Fibroblast of lung (primary cell): ENCODE measurements around the gene MED15.

Experiments used
- CTCF ChIP-seq, 2 donors: IDR thresholded peaks in 1 of 2; conservative IDR thresholded peaks in 1 of 2; 1 replicate in 1 of 2; 2 replicates in 1 of 2; pipeline ENCODE4 v1.5.1; 2011 to 2012; ENCODE audit warnings: low read length in 2 of 2, control low read depth in 1 of 2, inconsistent platforms in 1 of 2, low read depth in 1 of 2, mild to moderate bottlenecking in 1 of 2
- EZH2 ChIP-seq: IDR thresholded peaks from 2 replicates; pipeline ENCODE4 v1.5.1; 2012; ENCODE audit warnings: low read length, control low read depth, mild to moderate bottlenecking; ENCODE audit errors: missing control alignments

- TF ChIP-seq CTCF (conservative IDR thresholded peaks at IDR 0.05 in 1 of 2, IDR thresholded peaks at IDR 0.05 in 1 of 2; ENCODE audit: low read depth in 1 of 2, low read length in 2 of 2) (no peak), EZH2 (no peak)
These were observed 82.4 kb downstream of the MED15 start for GRCh38 chr22:20589614-20590476.
